SKM-1 (cell line): Measurements from ENCODE around the gene LRRC1.

Experiments
- DNase-seq: peaks from one replicate; lab custom pipeline; 2025; ENCODE audit not compliant: unreplicated experiment; lab: John Stamatoyannopoulos, UW

The LRRC1 gene

DNA sequence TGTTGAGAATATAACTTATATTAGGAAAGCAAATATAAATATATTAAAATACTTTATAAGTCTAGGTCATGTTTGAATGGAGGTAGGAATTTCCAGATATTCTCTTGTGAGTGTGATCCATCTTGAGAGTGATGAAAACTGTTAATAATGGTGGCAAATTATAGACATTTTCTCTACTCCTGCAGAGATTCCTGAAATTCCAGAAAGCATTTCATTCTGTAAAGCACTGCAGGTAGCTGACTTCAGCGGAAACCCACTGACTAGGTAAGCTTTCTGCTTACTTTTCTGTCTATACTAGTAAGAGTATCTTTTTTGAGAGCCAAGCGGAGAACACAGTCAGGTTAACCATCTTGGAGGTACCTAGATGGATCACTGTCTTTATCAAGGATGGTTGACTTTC, 84.0 kb downstream of the LRRC1 start:
- DNase-seq, result no peak

DNA sequence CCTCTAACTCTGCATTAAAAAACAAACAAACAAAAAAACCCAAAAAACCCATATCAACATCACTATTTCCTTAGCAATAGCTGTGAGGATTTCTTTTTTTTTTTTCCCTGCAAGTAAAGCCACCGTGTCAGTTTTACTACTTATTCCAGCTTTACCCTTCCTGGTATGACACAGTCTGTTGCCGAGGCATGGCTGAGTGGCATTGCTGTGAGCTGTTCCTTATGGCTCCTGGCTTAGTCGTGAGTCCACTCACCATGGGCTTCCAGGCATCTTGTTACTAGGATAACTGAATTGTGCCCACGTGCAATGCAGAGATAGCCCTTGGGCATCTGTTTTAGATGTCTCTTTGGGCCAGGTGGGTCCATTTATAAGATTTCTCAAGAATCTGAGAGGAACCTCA, 84.8 kb downstream of the LRRC1 start:
- DNase-seq, result no peak

- no peak for DNase-seq
Observed at GRCh38 chr6:53887316-53887715, 92.5 kb downstream of the LRRC1 start.

DNA sequence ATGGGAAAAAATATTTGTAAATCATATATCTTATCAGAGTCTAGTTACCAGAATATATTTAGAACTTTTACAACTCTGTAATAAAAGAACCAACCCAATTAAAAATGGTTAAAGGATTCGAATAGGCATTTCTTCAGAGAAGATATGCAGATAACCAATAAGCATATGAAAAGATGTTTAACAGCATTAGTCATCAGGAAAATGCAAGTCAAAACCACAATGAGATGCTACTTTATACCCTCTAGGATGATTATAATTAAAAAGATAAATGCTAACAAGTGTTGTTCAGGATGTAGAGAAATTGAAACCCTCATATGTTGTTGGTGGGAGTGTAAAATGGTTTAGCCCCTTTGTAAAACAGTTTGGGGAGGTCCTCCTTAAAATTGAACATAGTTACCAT, 94.1 kb downstream of the LRRC1 start:
- DNase-seq, result no peak

- no peak for DNase-seq
Observed at GRCh38 chr6:53889365-53889764, 94.6 kb downstream of the LRRC1 start.

DNA sequence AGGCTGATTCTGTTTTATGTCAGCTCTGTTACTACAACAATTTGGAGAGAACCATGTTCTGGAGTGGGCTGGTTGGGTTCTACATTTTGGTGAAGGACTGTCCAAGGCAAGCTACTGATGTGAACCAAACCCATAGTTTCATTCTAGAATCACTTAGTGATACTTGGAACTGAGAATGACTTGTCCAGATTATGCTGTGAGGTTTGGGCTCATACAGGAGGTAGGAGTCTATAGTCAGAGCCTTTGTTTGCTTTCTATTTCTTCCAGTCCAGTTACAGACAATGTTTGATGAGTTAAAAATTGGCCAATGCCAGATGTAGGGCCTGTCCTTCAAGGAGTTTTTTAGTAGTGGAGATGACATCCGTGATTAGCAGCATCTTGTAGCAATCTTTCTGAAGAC, 97.9 kb downstream of the LRRC1 start:
- no peak for DNase-seq

GRCh38 chr6:53894091-53894490, 99.3 kb downstream of the LRRC1 start:
- no peak for DNase-seq

DNA sequence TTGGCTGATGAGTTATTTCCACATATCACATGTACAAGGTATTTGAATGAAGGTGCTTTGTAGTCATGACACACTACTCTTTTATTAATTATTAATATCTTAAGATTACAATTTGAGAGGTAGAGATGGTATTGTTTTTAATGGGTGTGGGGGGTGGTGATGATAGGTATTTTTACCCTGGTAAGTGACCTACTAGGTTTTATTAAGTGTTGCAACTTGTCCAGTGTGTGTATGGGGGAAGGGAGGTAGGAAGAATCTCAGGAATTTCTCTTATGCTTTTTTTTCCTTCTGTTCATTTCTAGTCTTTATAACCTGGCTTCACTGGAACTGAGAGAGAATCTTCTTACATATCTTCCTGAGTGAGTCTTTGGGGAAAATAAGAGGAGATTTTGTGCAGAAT, 101.4 kb downstream of the LRRC1 start:
- no peak for DNase-seq

- no peak for DNase-seq
Observed at GRCh38 chr6:53898026-53898795, 103.4 kb downstream of the LRRC1 start.

GRCh38 chr6:53899512-53899911, 104.7 kb downstream of the LRRC1 start:
- no peak for DNase-seq

- DNase-seq, result no peak
Observed at GRCh38 chr6:53903357-53903756, 108.6 kb downstream of the LRRC1 start.

GRCh38 chr6:53906103-53906502, 111.3 kb downstream of the LRRC1 start:
- no peak for DNase-seq

- no peak for DNase-seq
Observed at GRCh38 chr6:53906842-53907241, 112.0 kb downstream of the LRRC1 start.

- no peak for DNase-seq
Observed at GRCh38 chr6:53910834-53911233, 116.0 kb downstream of the LRRC1 start.

DNA sequence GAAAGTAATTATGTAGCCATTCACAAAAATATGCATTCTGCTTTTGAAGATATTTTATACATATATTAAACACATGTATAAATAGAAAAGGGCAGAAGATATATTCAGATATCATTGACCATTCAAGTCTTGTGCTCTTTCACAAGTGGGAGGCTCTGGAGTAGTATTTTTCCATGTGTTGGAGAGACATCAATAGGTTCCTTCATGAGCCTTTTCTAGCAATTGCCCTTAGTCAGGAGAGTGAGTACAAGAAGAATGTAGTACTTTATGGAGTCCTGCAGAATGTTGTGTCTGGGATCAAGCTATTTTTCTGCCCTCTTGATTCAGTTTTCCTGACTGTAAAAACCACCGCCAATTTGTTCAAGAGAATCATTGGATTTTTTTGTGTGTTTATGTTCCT, 117.9 kb downstream of the LRRC1 start:
- no peak for DNase-seq

DNA sequence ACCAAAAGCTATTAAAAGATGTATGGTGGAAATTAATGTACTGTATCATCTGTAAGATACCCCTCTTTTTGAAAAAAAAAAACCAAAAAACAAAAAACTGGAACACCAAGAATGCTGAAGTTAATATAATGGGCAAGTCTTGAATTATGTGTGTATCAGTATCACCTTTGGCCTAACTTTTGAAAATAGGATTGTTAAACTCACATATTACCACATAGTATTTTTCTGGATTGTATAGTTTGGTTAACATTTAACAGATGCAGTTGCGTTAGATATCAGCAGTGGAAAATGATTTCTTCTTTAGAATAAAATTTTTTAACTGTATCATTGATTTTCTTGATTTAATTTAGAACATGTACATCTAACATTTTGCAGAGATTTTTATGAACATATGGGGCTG, 118.5 kb downstream of the LRRC1 start:
- DNase-seq, result no peak

DNA sequence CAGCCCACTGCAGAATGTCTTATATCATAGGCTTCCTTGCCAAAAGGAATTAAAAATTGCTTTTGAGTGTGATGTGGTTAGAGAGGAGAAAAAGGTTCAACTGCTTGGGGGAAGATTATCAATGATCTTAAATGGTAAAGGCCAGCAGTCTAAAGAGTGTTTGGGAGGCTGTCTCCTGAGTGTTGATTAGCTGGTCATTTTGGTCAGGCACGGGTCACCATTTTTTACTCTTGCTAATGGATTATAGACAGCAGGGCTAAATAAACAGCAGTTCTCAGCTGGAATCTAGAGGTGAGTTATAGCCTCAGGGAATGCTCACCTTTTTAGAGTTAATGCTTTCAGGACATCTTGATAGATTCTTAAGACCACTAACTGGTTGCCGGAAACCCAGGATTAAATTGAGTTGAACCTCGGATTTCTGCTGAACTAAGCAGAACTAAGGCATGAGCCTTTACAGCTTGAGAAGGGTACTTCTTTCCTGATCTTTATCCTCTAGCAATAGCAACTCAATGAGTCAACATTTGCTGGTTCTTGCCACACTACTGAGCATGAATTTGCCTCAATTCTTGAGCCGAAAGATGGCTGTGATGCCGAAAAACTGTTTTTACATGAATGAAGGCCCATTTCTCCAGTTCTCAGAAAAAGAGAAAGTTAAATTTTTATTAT, 120.4 kb downstream of the LRRC1 start:
- DNase-seq, result no peak

DNA sequence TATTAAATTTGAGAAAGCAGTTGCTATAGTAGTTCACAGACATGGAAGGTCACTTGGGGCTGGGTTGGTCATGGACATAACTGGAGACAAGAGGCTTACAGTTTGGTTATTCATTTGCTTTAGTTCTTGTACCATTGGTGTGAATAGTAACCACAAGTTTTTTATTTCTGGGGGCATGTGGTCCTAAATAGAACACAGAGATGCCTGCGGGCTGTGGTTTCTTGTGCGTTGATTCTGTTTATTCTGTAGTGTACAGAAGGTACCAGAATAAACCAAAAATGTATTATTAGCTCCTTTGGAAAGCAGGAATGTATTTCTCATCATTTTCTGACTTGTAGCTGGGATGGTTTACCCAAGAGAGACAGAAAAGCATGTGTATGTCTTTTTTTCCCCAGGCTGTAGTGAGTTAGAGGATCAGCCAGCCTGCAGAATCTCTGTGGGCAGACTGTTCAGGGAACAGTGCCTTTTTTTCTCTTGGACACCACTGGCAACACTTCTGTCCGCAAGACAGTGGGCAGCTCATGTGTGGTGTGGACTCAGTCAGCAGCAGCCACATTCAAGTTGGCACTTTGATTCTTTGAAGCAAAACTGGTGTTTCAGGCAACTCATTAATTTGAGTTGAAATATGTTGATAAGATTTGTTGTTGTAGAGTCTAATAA, 122.1 kb downstream of the LRRC1 start:
- no peak for DNase-seq

DNA sequence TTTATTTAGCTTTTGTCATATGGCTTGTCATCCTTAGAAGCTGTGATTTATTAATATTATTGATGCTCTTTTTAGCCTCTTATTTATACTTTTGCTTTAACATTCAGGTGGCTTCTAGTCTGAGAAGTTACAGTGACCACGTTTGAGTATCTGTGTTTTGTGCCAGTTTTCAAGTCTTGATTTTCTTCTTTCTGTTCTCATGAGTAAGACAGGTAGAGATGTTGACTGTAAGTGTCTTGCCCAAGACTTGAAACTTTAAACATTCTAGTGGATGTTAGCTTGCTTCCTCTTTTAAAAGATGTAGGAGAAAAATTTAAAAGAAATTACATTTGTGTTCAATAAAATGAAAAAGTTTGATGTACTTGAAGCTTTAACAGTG, 122.6 kb downstream of the LRRC1 start:
- DNase-seq, result no peak

DNA sequence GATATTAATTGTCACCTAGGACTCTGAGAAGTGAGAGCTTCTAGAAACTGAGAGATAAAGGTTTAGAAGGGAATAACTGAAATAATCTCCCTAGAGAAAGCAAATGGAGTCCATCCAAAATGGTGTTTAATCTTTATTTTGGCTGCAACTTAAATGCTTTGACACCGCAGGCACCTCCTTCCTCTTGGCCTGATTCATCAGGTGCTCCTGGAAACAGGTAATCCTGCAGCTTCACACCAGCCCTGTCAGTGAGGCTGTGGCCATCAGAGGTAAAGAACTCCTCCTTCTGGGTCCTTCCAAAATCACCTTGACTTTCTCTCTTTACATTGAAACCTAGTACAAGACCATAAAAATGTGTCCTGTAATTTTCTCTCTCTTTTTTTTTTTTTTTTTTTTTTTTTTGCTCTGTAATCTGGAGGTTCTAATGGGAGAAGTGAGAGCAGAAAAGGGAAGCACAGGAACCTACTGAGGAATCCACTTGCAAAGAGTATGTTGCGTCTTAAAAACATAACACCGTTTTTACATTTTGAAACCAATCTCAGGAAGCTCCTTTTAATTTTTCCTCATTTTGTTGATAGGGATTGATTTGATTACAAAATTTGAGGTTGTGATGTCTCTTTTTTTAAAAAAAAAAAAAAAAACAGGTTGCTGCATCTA, 124.2 kb downstream of the LRRC1 start:
- no peak for DNase-seq

DNA sequence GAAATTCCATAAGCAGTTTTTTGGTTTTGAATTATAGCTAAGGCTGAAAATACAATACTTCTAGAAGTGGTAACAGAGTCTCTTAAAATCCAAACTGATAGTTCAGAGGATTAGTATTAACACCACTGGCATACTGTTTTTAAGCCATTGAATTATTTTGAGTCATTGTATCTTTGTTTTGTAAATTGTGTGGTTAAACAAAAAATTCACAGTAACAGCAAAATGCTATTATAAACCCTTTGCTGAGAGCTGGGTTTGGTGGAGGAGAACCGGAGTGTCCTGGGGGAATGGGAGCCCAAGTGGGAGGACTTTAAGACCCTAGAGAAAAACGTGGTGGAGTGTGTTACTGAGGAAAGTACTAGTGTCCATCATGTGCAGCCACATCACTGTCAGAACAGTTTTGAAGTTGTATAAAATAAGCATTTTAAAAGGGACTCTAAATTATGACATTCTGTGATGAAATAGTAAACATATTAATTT, 125.1 kb downstream of the LRRC1 start:
- DNase-seq, result no peak

DNA sequence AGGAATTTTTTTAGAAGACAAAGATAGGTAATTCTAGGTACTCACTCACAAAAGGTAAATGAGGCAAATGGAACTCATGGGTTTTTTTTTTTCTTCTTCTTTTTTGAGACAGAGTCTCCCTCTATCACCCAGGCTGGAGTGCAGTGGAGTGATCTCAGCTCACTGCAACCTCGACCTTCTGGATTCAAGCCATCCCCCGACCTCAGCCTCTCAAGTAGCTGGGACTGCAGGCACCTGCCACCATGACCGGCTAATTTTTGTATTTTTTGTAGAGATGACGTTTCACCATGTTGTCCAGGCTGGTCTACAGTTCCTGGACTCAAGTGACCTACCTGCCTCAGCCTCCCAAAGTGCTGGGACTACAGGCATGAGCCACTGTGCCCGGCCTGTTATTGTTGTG, 126.1 kb downstream of the LRRC1 start:
- no peak for DNase-seq
